HG03565 (cell line): Measurements from ENCODE around the gene SMAD5.

ENCODE experiments used
- ATAC-seq: cut with Tn5 transposase; IDR thresholded peaks from one replicate; pipeline ENCODE4 v1.9.1; 2021; ENCODE audit warnings: mild to moderate bottlenecking, moderate library complexity; ENCODE audit not compliant: unreplicated experiment

The SMAD5 gene

GRCh38 chr5:136213919-136214493, 81.4 kb downstream of the SMAD5 start:
- no peak for ATAC-seq

GRCh38 chr5:136215812-136216211, 83.2 kb downstream of the SMAD5 start:
- ATAC-seq: no peak

GRCh38 chr5:136216230-136216629, 83.6 kb downstream of the SMAD5 start:
- ATAC-seq: no peak

DNA sequence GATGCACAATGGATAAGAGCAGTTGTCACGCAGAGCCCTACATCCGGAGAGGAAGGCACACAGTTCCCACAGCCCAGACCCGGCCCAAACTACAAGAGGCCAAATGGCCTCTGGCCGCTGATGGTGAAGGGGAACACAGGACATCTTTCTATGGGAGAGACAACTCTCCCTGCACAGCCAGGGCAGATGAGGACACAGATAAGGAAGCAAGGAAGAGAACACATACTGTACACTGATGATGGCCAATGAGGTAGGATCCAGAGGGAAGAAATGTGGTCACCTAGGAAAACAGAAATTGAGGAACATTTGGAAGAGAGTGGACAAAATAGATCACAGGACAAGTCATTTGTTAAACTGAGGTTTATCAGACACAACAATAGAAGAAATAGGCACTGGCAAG, 88.7 kb downstream of the SMAD5 start:
- no peak for ATAC-seq

GRCh38 chr5:136222580-136223235, 90.1 kb downstream of the SMAD5 start:
- ATAC-seq: no peak

- no peak for ATAC-seq
Observed at GRCh38 chr5:136225796-136226195, 93.2 kb downstream of the SMAD5 start.

DNA sequence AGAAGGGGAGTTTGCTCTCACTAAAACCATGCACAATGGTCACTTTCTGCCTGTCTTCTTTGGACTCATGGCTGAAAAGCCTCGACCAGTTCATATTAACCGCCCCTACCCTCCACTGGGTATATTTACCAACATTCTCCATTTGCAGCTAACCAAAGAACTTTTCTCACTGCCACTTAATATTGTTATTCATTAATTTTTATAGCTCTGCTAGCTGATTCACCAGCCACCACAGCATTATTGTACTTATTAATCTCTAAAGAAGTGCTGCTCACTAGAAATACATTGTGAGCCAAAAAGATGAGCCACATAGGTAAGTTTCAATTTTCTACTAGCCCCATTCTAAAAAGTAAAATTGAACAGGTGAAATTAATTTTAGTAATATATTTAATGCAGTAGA, 93.8 kb downstream of the SMAD5 start:
- ATAC-seq: no peak

DNA sequence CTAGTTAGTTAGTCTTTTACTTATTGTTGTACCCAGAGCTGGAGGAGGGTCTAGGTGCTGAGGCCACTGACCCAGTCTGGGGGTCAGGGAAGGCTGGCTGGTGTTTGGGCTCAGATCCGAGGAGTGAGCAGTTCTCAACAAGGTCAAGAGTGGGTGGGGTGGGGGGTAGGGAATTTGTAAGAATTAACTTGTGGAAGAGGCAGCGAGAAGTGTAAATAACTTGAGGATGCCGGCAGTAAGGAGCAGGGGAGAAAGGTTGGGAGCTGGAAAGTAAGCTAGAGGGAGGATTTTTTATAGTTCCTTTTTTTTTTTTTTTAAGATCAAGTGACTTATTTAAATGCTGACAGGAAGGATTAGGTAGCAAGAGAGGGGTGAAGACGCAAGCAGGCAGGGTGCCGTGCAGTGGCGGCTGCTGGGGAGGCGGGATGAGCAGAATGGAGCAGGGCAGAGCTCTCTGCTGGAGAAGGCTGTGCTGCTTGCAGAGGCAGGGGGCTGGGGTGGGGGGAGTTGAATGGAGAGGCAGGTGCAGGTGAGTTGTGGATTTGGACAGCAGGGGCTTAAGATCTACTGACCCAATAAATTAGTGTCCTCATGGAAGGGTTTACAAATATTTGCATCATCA, 95.6 kb downstream of the SMAD5 start:
- ATAC-seq: no peak

DNA sequence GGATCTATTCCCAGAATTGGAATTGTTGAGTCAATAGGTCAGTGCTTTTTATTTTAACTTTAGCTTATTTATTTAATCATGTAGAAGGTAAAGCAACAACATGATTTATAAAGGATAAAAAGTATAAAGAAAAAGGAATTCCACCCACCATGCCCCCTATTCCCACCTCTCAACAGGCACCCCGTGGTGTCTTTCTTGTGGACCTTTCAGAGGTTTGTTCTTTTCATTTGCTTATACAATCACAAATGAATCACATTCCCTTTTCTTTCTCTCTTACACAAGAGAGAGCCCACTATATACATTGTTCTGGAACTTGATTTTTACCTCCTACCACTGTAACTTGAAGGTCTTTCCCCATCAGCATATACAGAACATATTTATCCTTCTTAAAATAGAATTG, 97.5 kb downstream of the SMAD5 start:
- ATAC-seq: no peak

GRCh38 chr5:136232316-136232715, 99.7 kb downstream of the SMAD5 start:
- ATAC-seq: peak; percentile 75
